Measurements from ENCODE around the gene TNIP2.

DNA sequence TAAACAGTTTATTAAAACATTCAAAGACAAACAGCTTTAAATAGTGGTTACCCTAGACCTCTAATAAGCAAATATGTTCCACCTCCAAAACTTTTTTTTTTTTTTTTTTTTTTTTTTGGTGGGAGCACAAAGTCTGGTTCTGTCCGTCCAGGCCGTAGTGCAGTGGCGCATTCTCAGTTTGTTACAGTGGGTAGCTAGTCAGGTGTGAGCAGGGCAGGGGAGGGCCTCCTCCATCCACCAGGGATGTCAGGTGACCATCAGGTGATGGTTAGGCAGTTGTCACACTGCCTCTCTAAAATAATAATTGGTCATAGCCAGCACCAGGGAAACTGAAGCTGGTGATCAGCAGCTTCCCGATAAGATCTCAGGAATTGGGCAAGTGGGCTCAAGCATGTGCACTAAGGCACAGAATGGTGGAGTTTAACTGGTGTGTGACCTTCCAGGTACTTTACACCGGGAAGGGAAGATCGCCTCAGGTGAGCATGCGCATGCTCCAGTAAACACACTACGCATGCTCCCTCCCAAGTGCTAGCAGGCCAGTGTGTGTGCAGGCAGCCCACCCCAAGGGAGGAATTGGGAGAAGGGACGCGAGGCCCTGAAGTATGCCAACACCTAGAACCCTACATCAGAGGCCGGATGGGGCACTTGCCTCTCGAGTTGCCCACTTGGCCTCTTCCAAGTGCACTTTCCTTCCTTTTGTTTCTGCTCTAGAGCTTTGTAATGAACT lies 27.2 kb downstream of the TNIP2 start:
- TF ChIP-seq, protein P1, sequence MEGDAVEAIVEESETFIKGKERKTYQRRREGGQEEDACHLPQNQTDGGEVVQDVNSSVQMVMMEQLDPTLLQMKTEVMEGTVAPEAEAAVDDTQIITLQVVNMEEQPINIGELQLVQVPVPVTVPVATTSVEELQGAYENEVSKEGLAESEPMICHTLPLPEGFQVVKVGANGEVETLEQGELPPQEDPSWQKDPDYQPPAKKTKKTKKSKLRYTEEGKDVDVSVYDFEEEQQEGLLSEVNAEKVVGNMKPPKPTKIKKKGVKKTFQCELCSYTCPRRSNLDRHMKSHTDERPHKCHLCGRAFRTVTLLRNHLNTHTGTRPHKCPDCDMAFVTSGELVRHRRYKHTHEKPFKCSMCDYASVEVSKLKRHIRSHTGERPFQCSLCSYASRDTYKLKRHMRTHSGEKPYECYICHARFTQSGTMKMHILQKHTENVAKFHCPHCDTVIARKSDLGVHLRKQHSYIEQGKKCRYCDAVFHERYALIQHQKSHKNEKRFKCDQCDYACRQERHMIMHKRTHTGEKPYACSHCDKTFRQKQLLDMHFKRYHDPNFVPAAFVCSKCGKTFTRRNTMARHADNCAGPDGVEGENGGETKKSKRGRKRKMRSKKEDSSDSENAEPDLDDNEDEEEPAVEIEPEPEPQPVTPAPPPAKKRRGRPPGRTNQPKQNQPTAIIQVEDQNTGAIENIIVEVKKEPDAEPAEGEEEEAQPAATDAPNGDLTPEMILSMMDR (IDR thresholded peaks at IDR 0.05; ENCODE audit: insufficient read depth, low read length, poor library complexity, severe bottlenecking) = no peak
- no peak for TF ChIP-seq EZH2phosphoT487 (conservative IDR thresholded peaks at IDR 0.05; ENCODE audit: low read length)
